ENCODE measurements around the gene CHST7. TPM values are rescaled to one million over a fixed set of nuclear protein-coding genes. Genes with fewer than 3 reads are reported as not detected.
A peak's percentile ranks its signal among the peaks of the same experiment; 100 is the strongest.

Gene CHST7
- total and polyA plus RNA-seq, 2 of the 13 experiments (the other 11 are each of a cell fraction or from before 2014, with no cell fraction given), result 2.4 to 5.2 TPM

DNA sequence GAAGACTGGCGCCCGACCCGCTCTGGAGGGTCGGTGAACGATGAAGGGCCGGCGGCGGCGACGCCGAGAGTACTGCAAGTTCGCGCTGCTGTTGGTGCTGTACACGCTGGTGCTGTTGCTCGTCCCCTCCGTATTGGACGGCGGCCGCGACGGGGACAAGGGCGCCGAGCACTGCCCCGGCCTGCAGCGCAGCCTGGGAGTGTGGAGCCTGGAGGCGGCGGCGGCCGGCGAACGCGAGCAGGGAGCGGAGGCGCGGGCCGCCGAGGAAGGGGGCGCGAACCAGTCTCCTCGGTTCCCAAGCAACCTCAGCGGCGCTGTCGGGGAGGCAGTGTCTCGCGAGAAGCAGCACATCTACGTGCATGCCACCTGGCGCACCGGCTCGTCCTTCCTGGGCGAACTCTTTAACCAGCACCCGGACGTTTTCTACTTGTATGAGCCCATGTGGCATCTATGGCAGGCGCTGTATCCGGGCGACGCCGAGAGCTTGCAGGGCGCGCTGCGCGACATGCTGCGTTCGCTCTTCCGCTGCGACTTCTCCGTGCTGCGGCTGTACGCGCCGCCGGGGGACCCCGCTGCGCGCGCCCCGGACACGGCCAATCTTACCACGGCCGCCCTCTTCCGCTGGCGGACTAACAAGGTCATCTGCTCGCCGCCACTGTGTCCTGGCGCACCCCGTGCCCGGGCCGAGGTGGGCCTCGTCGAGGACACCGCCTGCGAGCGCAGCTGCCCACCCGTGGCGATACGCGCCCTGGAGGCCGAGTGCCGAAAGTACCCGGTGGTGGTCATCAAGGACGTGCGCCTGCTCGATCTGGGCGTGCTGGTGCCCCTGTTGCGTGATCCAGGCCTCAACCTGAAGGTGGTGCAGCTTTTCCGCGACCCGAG, 568 bp downstream of the CHST7 start (continued):
- TF ChIP-seq, protein P1, sequence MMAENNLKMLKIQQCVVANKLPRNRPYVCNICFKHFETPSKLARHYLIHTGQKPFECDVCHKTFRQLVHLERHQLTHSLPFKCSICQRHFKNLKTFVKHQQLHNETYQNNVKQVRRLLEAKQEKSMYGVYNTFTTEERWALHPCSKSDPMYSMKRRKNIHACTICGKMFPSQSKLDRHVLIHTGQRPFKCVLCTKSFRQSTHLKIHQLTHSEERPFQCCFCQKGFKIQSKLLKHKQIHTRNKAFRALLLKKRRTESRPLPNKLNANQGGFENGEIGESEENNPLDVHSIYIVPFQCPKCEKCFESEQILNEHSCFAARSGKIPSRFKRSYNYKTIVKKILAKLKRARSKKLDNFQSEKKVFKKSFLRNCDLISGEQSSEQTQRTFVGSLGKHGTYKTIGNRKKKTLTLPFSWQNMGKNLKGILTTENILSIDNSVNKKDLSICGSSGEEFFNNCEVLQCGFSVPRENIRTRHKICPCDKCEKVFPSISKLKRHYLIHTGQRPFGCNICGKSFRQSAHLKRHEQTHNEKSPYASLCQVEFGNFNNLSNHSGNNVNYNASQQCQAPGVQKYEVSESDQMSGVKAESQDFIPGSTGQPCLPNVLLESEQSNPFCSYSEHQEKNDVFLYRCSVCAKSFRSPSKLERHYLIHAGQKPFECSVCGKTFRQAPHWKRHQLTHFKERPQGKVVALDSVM (CRISPR knock-in tag; IDR thresholded peaks at IDR 0.05), result peak; percentile 51; the same call in 1 of the 2 replicates
- 0 out of 2 replicates have a peak, but pooled peaks have one; percentile 26 for TF ChIP-seq NFKBIZ (CRISPR knock-in tag; IDR thresholded peaks at IDR 0.05)
- TF ChIP-seq ZNF841 (CRISPR knock-in tag; IDR thresholded peaks at IDR 0.05; ENCODE audit: borderline replicate concordance), result no peak
- no peak for TF ChIP-seq ZNF20 (CRISPR knock-in tag; IDR thresholded peaks at IDR 0.05)
- no peak for TF ChIP-seq ZNF782 (CRISPR knock-in tag; IDR thresholded peaks at IDR 0.05; ENCODE audit: borderline replicate concordance)
- TF ChIP-seq HNF4G (IDR thresholded peaks at IDR 0.05; ENCODE audit: borderline replicate concordance, low read depth, low read length), result no peak
- TF ChIP-seq HNF4G (CRISPR knock-in tag; IDR thresholded peaks at IDR 0.05; ENCODE audit: borderline replicate concordance, low read depth), result no peak
- 0 out of 2 replicates have a peak, but pooled peaks have one; percentile 9 for TF ChIP-seq NFKB2 (CRISPR knock-in tag; IDR thresholded peaks at IDR 0.05; ENCODE audit: borderline replicate concordance)
- TF ChIP-seq ZNF776 (CRISPR knock-in tag; IDR thresholded peaks at IDR 0.05), result 0 out of 2 replicates have a peak, but pooled peaks have one; percentile 31
- TF ChIP-seq, protein P2, sequence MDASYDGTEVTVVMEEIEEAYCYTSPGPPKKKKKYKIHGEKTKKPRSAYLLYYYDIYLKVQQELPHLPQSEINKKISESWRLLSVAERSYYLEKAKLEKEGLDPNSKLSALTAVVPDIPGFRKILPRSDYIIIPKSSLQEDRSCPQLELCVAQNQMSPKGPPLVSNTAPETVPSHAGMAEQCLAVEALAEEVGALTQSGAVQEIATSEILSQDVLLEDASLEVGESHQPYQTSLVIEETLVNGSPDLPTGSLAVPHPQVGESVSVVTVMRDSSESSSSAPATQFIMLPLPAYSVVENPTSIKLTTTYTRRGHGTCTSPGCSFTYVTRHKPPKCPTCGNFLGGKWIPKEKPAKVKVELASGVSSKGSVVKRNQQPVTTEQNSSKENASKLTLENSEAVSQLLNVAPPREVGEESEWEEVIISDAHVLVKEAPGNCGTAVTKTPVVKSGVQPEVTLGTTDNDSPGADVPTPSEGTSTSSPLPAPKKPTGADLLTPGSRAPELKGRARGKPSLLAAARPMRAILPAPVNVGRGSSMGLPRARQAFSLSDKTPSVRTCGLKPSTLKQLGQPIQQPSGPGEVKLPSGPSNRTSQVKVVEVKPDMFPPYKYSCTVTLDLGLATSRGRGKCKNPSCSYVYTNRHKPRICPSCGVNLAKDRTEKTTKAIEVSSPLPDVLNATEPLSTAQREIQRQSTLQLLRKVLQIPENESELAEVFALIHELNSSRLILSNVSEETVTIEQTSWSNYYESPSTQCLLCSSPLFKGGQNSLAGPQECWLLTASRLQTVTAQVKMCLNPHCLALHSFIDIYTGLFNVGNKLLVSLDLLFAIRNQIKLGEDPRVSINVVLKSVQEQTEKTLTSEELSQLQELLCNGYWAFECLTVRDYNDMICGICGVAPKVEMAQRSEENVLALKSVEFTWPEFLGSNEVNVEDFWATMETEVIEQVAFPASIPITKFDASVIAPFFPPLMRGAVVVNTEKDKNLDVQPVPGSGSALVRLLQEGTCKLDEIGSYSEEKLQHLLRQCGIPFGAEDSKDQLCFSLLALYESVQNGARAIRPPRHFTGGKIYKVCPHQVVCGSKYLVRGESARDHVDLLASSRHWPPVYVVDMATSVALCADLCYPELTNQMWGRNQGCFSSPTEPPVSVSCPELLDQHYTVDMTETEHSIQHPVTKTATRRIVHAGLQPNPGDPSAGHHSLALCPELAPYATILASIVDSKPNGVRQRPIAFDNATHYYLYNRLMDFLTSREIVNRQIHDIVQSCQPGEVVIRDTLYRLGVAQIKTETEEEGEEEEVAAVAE (CRISPR knock-in tag; IDR thresholded peaks at IDR 0.05; ENCODE audit: borderline replicate concordance), result no peak
- peak; percentile 7; the same call in 1 of the 2 replicates for TF ChIP-seq HOXA3 (CRISPR knock-in tag; IDR thresholded peaks at IDR 0.05)
- peak; percentile 99 for TF ChIP-seq ZNF777 (CRISPR knock-in tag; IDR thresholded peaks at IDR 0.05)
- TF ChIP-seq ZNF138 (CRISPR knock-in tag; IDR thresholded peaks at IDR 0.05; ENCODE audit: low read depth), result no peak
- peak; percentile 26; the same call in 1 of the 2 replicates for TF ChIP-seq MTA1 (CRISPR knock-in tag; IDR thresholded peaks at IDR 0.05; ENCODE audit: borderline replicate concordance)
- no peak for TF ChIP-seq ZNF577 (CRISPR knock-in tag; IDR thresholded peaks at IDR 0.05; ENCODE audit: borderline replicate concordance, low read depth)
- TF ChIP-seq ZNF564 (CRISPR knock-in tag; IDR thresholded peaks at IDR 0.05), result no peak
- peak; percentile 21; the same call in 1 of the 2 replicates for TF ChIP-seq KMT2B (CRISPR knock-in tag; IDR thresholded peaks at IDR 0.05)
- TF ChIP-seq, protein P3, sequence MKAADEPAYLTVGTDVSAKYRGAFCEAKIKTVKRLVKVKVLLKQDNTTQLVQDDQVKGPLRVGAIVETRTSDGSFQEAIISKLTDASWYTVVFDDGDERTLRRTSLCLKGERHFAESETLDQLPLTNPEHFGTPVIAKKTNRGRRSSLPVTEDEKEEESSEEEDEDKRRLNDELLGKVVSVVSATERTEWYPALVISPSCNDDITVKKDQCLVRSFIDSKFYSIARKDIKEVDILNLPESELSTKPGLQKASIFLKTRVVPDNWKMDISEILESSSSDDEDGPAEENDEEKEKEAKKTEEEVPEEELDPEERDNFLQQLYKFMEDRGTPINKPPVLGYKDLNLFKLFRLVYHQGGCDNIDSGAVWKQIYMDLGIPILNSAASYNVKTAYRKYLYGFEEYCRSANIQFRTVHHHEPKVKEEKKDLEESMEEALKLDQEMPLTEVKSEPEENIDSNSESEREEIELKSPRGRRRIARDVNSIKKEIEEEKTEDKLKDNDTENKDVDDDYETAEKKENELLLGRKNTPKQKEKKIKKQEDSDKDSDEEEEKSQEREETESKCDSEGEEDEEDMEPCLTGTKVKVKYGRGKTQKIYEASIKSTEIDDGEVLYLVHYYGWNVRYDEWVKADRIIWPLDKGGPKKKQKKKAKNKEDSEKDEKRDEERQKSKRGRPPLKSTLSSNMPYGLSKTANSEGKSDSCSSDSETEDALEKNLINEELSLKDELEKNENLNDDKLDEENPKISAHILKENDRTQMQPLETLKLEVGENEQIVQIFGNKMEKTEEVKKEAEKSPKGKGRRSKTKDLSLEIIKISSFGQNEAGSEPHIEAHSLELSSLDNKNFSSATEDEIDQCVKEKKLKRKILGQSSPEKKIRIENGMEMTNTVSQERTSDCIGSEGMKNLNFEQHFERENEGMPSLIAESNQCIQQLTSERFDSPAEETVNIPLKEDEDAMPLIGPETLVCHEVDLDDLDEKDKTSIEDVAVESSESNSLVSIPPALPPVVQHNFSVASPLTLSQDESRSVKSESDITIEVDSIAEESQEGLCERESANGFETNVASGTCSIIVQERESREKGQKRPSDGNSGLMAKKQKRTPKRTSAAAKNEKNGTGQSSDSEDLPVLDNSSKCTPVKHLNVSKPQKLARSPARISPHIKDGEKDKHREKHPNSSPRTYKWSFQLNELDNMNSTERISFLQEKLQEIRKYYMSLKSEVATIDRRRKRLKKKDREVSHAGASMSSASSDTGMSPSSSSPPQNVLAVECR (CRISPR knock-in tag; IDR thresholded peaks at IDR 0.05; ENCODE audit: borderline replicate concordance), result peak; percentile 80

Data from HepG2 (cell line).